Lung microvascular endothelial cell (primary cell): ENCODE results near the gene RPRD1A. TPM values are rescaled to one million over a fixed set of nuclear protein-coding genes. Genes with fewer than 3 reads are reported as not detected.
A peak's percentile ranks its signal among the peaks of the same experiment; 100 is the strongest.
"Not testable (repeated sequence)": the region's sequence is repeated elsewhere in the genome, so short reads cannot be mapped to it uniquely, and the experiment has no call there.

ENCODE experiments used
- DNase-seq, 2 donors: peaks; one replicate each; pipeline versions ENCODE4 v3.0.0 to v3.0.0-alpha.2; 2010; ENCODE audit warnings: low read depth in 2 of 2
- total RNA-seq: library from RNA; depleted of rRNA; stranded (reverse); fragments of >200 nt; gene quantifications from 2 replicates; pipeline ENCODE4 v1.2.1, GENCODE V29; 2014

RPRD1A gene, protein sequence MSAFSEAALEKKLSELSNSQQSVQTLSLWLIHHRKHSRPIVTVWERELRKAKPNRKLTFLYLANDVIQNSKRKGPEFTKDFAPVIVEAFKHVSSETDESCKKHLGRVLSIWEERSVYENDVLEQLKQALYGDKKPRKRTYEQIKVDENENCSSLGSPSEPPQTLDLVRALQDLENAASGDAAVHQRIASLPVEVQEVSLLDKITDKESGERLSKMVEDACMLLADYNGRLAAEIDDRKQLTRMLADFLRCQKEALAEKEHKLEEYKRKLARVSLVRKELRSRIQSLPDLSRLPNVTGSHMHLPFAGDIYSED
- 27.0 and 32.3 TPM in 2 replicates for total RNA-seq

DNA sequence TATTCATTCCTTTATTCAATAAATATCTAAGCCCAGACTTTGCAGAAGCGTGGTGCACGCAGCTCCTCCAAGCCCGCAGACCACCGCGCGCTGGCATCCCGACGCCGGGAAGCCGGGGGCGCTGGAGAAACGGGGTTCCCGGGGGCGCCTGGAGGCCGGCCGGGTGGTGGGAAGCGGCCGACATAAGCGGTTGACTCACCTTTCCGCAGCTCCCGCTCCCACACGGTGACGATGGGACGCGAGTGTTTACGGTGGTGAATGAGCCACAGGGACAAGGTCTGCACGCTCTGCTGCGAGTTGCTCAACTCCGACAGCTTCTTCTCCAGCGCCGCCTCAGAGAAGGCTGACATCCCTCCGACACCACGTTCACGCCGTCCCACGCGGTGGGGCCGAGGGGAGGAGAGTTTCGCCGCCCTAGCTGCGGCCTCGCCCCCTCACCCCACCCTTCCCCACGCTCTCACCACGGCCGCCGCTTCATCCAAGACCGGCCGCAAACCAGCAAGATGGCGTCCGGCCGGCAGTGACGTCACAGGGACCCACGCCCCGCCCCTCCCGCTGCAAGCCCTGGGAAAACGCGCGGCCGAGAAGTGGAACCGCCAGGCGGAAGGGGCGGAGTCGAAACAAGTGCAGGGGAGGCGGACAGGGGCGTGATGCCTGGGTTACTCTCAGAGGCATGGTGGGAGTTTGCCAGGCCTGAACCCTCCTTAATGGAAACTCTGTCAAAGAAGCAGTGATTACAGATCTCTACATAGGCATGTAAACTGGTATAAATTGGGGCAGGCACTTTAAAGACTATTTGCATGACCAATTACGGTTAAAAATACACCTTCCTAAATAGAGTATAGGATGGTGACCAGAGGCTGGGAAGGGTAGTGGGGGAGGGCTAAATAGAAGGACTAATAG lies at the start of gene RPRD1A:
Gene RPRD1A (minus strand): TSS at position 505 of the 903 bp plus-strand sequence. CDS start 155 bp downstream, at position 350.
- peak; percentile 96 to 97 for DNase-seq

DNA sequence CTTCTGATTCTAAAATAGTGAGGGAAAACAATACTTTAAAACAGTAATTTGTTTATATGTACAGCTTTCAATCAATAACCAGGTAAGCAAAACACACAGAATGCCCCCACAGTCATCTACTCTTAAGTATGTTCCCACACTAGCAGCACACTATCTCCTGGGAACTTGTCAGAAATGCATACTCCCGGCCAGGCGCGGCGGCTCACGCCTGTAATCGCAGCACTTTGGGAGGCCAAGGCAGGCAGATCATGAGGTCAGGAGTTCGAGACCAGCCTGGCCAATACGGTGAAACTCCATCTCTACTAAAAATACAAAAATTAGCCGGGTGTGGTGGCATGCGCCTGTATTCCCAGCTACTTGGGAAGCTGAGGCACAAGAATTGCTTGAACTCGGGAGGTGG lies 49.4 kb upstream of the RPRD1A start:
- DNase-seq, result not testable (repeated sequence)

DNA sequence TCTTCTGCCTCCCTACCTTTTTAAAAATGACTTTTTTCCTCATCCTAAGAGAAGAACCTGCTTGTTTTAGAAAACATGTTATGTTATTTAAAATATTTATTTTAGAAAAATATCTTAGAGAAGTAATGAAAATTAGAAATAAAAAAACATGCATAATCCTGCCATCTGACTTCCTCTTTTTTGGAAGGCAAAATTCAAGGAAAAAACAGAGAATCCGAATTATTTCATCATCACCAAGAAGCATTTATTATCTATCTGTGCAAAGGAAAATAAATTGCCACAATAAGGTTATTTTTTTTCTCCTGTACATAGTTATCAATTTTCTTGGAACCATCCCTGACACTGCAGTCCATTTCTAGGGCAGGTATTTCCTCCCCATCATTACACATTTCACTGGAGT lies 47.4 kb upstream of the RPRD1A start:
- DNase-seq, result no peak

DNA sequence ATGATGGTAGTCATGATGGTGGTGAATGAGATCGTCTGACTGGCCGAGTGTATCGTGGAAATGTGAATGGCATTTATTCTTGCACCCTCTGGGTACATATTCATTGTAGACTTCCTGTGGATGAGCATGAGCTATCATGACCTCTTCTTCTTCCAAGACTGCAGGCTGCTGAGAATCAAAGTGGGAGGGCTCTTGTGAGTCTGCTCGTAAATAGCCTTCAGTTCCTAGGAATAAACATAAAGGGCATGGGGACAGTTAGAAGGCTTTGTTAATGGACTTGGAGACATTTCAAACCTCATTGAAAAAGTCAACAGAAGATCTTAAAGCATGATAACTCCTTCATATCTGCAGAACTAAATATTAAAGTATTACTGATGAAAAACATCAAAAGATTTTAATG lies 46.9 kb upstream of the RPRD1A start:
- DNase-seq, result no peak

DNA sequence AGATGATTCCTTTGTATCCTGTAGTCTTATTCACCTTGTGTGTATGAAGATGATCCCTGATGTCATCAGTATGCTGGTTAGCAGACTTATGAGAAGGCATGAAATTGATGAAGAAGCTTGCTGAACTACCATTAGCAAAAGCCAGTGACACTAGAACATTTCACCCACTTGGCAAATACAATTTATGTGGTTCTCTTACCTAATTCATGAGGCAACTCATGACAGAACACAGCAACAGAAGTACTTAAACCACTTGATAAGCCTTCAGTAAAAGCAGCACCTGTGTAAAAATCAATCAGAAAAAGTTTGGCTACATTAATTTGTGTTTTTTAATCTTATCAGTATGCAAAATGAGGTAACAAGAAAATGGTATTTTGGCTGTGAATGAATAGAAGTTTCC lies 44.9 kb upstream of the RPRD1A start:
- DNase-seq, result no peak

DNA sequence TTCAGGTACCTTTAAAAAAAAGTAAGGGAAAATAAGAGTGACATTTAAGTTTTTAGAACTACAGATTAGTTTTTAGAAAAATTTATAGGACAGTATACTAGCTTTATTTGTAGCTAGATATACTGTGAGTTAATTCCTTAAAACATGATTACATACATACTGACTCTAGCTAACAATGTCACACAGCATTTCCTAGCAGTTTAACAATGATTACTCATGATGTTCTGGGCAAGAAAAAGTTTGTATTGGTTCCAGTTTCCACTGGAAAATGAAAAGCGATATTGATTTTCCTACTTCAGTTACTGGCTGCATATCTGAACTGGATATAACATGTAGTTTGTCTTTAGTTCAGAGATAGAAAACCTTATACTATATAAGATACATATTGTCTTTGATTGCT lies 42.4 kb upstream of the RPRD1A start:
- no peak for DNase-seq

DNA sequence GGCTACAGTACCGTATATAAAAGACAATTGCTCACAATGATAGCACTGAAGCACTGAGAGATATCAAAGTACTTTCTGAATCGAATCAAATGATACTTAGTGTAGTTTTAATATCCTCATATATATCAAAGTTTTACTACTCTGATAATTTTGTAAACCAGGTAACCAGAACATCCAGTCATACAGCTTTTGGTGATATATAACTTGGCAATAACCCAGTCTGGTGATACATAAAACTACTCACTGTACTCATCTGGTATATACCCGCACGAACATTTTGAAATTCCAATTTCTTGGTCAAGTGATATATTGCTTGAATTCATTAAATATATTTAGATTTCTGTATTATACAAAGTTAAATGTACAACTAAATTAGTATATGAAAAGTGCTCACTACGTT lies 41.2 kb upstream of the RPRD1A start:
- DNase-seq, result no peak

DNA sequence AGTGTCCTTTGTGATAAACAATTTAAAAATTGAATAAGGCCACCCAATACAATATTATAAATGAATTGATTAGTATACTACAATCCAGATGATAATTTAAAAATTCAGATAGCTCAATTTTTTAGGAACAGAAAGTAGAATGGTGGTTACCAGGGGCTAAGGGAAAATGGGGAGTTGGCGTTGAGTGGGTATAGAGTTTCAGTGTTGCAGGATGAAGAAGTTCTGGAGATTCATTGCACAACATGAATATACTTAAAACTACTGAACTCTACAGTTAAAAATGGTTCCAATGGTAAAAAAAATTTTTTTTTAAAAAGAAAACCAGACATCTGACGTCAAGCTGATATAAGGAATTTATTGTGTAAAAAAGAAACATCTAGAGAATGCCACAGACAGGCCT lies 40.8 kb upstream of the RPRD1A start:
- DNase-seq, result no peak

DNA sequence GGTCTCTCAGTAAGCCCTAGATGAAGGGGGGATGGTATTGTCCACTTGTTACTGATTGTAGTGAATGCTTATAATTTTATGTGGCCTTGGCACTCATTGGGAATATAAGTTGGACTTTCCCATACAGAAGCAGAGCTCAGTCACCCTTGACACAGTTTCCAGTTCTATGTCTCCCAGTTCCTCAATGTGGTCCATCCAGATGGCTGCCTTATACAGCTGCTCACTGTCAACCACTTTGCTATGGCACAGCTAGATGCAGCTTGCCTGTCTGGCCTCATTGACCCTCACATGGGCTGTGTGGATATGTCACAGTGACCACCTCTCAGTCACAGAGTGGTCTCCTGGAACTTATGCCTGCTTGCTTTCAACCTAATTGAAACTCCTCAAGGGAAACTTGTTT lies 40.1 kb upstream of the RPRD1A start:
- no peak for DNase-seq

DNA sequence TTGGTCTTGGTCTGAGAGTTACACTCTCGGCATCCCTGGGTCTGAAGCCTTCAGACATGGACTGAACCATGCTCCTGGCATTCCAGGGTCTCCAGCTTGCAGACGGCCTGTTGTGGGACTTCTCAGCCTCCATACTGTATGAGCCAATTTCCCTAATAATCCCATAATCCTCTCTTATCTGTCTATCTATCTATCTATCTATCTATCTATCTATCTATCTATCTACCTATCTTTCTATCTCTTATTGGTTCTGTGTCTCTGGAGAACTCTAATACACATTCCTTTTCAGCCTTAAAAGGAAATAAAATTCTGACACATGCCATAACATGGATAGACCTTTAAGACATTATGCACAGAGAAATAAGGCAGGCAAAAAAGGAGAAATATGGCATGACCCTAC lies 37.4 kb upstream of the RPRD1A start:
- no peak for DNase-seq

DNA sequence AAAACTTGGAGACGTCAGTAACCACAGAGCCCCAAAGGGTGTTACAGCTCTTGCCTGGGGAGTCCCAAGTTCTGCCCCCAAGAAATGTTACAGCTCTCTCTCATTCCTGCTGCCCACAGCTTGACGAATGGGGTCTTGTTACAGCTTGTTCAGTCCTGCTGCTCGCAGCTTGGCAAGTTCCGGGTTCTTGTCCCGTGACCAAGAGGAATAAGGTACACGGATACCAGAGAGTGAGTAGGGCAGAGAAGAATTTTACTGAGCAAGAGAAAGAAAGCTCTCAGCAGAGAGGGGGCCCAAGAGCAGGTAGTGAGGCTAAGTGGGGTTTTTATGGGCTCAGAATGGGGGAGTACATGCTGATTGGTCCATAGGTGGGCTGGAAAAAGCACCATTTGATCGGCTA lies 34.6 kb upstream of the RPRD1A start:
- no peak for DNase-seq

DNA sequence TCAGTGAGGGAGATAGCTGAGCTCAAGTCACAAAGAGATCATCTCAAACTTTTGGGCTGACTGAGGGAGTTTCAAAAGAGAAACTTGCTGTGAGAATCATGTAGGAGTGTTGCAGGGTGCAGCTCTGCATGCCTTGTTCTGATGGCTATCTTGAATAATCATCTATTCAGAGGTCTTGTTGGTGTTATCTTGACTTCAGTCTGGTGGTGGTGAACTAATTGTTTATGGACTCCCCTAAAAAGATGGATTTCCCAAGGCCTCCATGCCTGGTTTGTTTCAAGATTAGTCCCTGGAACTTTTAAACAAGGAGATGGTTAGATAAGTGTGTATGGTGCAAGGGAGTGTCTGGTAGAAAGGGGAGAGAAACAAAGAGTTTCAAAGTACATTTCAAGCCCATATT lies 32.0 kb upstream of the RPRD1A start:
- DNase-seq, result no peak

DNA sequence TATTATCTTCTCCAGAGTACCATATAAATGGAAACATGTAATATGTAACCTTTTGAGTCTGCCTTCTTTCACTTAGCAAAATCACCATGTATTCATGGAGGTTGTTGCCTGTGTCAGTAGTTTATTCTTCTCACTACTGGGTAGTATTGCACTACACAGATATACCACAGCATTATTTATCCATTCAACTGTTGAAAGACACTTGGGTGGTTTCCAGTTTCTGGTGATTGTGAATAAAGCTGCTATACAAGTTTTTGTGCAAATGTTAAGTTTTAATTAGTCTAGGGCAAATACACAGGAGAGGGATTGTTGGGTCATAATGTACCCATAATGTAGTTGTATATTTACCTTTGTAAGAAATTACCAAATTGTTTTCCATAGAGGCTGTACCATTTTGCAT lies 29.6 kb upstream of the RPRD1A start:
- no peak for DNase-seq

DNA sequence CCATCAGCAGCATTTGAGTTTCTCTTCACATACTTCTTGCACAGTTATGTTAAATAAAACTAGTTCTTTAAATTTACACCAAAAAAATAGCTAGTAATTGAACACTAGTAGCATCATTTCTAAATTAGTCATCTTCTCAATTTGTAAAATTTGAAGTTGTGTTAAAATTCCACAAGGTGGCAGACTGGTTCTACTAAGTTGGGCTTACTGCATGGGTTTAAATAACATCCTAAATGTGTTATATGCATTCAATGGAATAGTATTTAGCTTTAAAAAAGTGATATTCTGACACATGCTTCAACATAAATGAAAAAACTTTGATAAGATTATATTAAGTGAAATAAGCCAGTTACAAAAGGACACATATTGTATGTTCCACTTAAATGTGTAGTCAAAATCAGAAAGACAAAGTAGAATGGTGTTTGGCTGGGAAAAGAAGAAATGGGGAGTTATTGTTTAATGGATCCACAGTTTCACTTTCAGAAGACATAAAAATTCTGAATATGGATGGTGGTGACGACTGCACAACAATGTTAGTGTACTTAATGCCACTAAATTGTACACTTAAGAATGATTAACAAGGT lies 28.7 kb upstream of the RPRD1A start:
- DNase-seq, result peak; percentile 81 to 86

DNA sequence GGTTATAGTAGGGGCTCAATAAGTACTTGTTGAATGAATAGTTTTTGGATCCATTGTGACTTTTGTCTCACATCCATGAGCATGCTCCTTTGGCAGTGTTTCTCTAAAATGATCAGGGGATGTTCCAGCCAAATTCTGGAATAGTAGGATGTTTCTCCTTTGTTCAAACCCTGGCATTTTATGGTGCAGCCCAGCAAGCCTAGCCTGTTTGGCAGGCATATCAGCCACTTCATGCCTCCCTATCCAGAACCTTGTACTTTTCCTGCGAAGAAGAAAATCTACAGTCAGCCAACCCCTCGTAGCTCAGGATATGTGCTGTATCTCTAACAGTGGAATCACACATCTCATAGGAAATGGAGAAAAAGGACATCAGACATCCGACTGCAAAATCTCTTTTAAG lies 27.1 kb upstream of the RPRD1A start:
- no peak for DNase-seq

DNA sequence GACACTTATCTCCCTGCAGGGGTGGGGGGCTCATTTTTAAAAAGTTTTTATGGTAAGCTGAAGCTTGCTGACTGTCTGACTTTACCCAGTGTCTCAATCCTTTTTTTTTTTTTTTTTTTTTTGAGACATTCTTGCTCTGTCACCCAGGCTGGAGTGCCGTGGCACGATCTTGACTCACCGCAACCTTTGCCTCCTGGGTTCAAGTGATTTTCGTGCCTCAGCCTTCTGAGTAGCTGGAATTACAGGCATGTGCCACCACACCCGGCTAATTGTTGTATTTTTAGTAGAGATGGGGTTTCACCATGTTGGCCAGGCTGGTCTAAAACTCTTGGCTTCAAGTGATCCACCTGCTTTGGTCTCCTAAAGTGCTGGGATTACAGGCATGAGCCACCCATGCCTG lies 24.8 kb upstream of the RPRD1A start:
- DNase-seq, result not testable (repeated sequence)

DNA sequence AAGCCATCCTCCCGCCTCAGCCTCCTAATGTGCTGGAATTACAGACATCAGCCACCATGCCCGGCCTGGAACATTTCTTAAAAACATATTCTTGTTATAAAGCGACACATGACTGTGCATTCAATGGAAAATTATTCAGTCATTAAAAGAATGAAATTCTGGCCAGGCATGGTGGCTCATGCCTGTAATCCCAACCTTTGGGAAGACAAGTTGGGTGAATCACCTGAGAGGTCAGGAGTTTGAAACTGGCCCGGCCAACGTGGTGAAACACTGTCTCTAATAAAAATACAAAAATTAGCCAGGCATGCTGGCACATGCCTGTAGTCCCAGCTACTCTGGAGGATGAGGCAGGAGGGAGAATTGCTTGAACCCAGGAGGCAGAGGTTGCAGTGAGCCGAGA lies 21.6 kb upstream of the RPRD1A start:
- no peak for DNase-seq

DNA sequence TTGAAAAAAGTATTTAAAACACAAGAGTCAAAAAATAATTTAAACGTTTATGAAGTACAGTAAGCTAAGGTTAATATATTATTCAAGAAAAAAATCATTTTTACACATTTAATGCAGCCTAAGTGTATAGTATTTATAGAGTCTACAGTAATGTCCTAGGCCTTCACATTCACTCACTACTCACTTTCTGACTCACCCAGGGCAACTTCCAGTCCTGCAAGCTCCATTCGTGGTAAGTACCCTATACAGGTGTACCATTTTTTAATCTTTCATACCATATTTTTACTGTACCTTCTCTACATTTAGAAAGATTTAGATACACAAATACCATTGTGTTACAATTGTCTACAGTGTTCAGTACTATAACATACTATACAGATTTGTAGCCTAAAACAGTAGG lies 20.9 kb upstream of the RPRD1A start:
- no peak for DNase-seq

DNA sequence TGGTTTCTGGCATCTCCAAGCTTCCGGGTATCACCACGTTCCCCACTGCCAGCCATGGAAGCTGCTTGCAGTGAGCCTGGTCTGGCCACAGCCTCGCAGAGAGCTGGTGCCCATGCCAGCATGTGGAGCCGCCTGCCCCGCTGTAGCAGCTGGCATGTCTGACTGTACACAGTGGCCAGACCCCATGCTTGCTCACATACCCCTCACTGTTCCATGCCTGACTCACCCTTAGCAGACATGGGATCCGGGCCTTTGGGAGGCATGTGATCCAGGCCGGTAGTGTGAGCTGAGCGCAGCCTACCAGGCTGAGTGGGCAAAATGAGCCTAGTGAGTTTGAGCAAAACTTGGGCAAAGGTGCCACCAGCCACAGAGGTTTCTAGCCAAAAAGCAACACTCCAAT lies 18.8 kb upstream of the RPRD1A start:
- DNase-seq, result no peak

DNA sequence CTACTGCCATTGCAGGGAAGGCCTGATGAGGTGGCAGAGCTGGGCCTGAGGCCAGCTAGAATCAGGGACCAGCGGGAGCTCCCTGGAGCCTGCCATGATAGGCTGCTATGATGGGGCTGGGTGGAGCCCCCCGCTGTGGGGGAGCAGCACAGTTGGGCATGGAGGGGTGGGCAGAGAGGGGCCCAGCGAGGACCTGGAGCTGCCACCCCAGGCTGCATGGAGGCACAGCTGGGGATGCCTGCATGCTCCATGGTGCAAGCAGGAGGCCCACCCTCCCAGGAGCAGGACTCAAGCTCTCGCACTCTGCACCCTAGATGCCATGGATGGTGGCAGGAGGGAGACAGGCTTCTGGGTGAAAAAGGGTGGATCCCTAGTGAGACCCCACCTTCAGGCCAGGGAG lies 17.8 kb upstream of the RPRD1A start:
- DNase-seq, result no peak

DNA sequence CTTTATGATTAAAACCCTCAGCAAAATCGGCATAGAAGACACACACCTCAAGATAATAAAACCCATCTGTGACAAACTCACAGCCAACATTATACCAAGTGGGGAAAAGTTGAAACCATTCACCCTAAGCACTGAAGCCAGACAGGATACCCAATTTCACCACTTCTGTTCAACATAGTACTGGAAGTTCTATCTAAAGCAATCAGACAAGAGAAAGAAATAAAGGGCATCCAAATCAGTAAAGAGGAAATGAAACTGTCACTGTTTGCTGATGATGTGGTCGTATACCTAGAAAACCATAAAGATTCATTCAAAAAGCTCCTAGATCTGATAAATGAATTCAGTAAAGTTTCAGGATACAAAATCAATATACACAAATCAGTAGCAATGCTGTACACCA lies 16.4 kb upstream of the RPRD1A start:
- no peak for DNase-seq

DNA sequence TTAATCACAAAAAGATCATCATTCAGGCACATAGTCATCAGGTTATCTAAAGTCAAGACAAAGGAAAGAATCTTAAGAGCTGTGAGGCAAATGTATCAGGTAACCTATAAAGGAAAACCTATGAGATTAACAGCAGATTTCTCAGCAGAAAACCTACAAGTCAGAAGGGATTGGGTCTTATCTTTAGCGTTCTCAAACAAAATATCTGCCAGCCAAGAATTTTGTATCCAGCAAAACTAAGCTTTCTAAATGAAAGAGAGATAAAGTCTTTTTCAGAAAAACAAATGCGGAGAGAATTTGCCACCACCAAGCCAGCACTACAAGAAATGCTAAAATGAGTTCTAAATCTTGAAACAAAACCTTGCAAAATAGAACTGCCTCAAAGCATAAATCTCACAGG lies 13.8 kb upstream of the RPRD1A start:
- not testable (repeated sequence) for DNase-seq
